Kidney (tissue), 14 donors: ENCODE data around the gene SETD3. TPM values are rescaled to one million over a fixed set of nuclear protein-coding genes. Genes with fewer than 3 reads are reported as not detected.
A peak's percentile ranks its signal among the peaks of the same experiment; 100 is the strongest.

ENCODE experiments used
- DNase-seq, 5 donors: peaks; one replicate each; pipeline ENCODE4 v3.0.0-alpha.2; 2013 to 2020
- FAIRE-seq: peaks from 2 replicates; lab custom pipeline; 2012; peaks lifted over from hg19 to GRCh38; lab: Jason Lieb, UNC
- H3K27ac ChIP-seq, 2 donors: one replicate each; pipeline ENCODE4 v1.7.0; 2013; ENCODE audit warnings: low read depth in 2 of 2, low read length in 2 of 2, inconsistent platforms in 1 of 2
- H3K27me3 ChIP-seq: one replicate; pipeline ENCODE4 v1.7.1; 2013; ENCODE audit warnings: low read length, inconsistent platforms; ENCODE audit not compliant: control insufficient read depth, insufficient read depth
- H3K36me3 ChIP-seq, 3 donors: one replicate each; pipeline versions ENCODE4 v1.7.0 to v1.7.1; 2013; ENCODE audit warnings: low read length in 3 of 3, control low read depth in 1 of 3, inconsistent platforms in 1 of 3; ENCODE audit not compliant: insufficient read depth in 3 of 3, control insufficient read depth in 2 of 3
- H3K4me1 ChIP-seq, 3 donors: one replicate each; pipeline versions ENCODE4 v1.7.0 to v1.7.1; 2013; ENCODE audit warnings: low read length in 3 of 3, inconsistent platforms in 1 of 3, low read depth in 1 of 3; ENCODE audit not compliant: control insufficient read depth in 2 of 3, insufficient read depth in 2 of 3
- H3K4me3 ChIP-seq, 3 donors: one replicate each; pipeline versions ENCODE4 v1.7.0 to v1.8.1; 2013; ENCODE audit warnings: low read length in 3 of 3, control low read depth in 1 of 3, inconsistent platforms in 1 of 3
- H3K9ac ChIP-seq, 3 donors: one replicate each; pipeline versions ENCODE4 v1.7.0 to v1.7.1; 2013; ENCODE audit warnings: low read length in 3 of 3, control low read depth in 1 of 3, inconsistent platforms in 1 of 3
- H3K9me3 ChIP-seq, 3 donors: one replicate each; pipeline versions ENCODE4 v1.7.0 to v1.7.1; 2013; ENCODE audit warnings: low read length in 3 of 3, control low read depth in 1 of 3, inconsistent platforms in 1 of 3; ENCODE audit not compliant: control insufficient read depth in 2 of 3, insufficient read depth in 1 of 3
- intact Hi-C: fragments of 100-400 bp; cut with DNase I; formaldehyde crosslinking; loops from one replicate; pipeline ENCODE4 v1.11.1; 2022
- polyA plus RNA-seq: library from polyadenylated mRNA; stranded (reverse); fragments of 350-450 nt; fragmentation: Illumina TruSeq; extraction: RNeasy Lipid Tissue Mini Kit (QIAGEN cat#74804); gene quantifications from one replicate; pipeline ENCODE4 v1.2.3, GENCODE V29; 2014; ENCODE audit warnings: low read depth, low replicate concordance; ENCODE audit not compliant: insufficient read depth
- total RNA-seq: library from RNA; stranded (reverse); fragmentation: NEBNext Ultra II Directional; extraction: Animal tissue kit (Norgen Biotek cat#: 25700); gene quantifications from one replicate; pipeline ENCODE4 v1.2.1, GENCODE V29; 2021
- TF ChIP-seq, protein P1 (sequence below): IDR thresholded peaks from 3 replicates; pipeline ENCODE4 v1.5.1; 2012; ENCODE audit warnings: mild to moderate bottlenecking, moderate library complexity, borderline replicate concordance; ENCODE audit not compliant: insufficient read depth; ENCODE audit errors: extremely low read depth
- donor health status: control.
- donor health status: control.
- donor health status: control.
- donor health status: control.
- donor health status: control.
- donor health status: DM: yes; HTN: yes; CAD: no.
- donor health status: Normal renal cell carcinoma (clear cell type).

SETD3 gene
- total and polyA plus RNA-seq, 2 donors from 2014 or later, result 74.0 to 85.6 TPM

DNA sequence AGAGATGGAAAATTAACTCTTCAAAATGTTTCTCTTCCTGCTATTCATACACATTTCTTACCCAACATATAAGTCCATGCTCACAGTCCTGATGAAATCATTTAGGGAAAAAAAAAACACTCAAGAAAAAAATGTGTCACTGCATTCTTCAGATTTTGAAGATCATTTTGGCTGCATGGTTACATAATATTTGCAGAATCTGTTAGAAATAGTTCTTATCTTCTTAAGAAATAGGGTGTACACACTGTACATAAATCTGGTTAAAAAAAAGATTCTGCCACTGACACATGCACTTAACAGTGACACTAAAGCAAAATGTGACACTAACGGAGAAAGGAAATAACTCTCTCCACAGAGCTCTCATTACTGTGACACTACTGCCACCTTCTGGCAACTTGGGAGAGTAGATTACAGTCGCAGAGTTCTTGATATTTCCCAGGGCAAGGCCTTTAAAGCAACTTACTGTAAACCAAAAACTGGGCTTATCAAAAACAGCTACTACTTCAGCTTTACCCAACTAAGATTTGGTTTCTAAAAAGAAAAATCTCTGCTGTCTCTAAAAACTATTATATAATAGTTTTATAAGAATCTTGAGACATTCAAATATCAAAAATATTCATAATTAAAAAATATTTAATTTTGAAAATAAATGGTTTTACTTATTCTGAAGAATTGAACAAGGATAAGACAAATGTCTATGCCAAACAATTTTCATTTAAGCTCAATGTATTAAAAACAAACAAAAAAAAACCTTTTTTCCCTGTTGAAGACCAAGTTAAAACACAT, 65.0 kb downstream of the SETD3 start:
- Histone ChIP-seq H3K27ac (no peak overlapping the region), H3K4me1 (no peaks in the 10 kb centered on the region), H3K4me3 (no peak overlapping the region), H3K36me3 (peaks cover 0 to 13% (median 4%) of the 10 kb centered on the region in 3 donors), H3K9me3 (no peaks in the 10 kb centered on the region), H3K9ac (no peak overlapping the region), H3K27me3 (no peaks in the 10 kb centered on the region)
- FAIRE-seq (peak; percentile 93), DNase-seq (peak in 4 of 5 donors; percentile 77 to 97 (median 88))
- TF ChIP-seq, protein P1, sequence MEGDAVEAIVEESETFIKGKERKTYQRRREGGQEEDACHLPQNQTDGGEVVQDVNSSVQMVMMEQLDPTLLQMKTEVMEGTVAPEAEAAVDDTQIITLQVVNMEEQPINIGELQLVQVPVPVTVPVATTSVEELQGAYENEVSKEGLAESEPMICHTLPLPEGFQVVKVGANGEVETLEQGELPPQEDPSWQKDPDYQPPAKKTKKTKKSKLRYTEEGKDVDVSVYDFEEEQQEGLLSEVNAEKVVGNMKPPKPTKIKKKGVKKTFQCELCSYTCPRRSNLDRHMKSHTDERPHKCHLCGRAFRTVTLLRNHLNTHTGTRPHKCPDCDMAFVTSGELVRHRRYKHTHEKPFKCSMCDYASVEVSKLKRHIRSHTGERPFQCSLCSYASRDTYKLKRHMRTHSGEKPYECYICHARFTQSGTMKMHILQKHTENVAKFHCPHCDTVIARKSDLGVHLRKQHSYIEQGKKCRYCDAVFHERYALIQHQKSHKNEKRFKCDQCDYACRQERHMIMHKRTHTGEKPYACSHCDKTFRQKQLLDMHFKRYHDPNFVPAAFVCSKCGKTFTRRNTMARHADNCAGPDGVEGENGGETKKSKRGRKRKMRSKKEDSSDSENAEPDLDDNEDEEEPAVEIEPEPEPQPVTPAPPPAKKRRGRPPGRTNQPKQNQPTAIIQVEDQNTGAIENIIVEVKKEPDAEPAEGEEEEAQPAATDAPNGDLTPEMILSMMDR, result peak; percentile 80
- intact Hi-C loops, result no loop called here

DNA sequence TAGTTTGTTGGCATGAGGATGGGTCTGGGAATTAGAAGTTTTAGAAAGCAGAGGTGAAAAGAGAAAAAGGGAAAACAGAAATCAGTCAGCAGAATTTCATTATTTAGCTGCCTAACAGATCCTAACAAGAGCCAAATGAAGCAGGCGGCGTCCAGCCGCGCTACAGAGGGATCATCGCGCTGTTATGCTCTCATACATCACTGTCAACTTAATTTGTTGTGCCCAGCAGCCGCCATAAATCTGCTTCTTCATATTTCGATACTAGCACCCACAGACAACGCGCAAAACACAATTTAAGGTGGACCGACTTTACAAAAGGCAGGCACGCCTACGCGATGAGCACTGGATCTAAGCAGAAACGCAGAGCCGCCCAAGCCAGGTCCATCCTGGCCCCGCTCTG, 66.7 kb downstream of the SETD3 start:
- no peak for DNase-seq
- H3K4me3 ChIP-seq, result no peak overlapping the region
- H3K4me1 ChIP-seq, result no peaks in the 10 kb centered on the region
- no peak for FAIRE-seq
- peaks cover 0 to 13% (median 9%) of the 10 kb centered on the region in 3 donors for H3K36me3 ChIP-seq
- intact Hi-C loops, result no loop called here
- TF ChIP-seq, protein P1, result no peak
- no peaks in the 10 kb centered on the region for H3K27me3 ChIP-seq
- H3K9ac ChIP-seq, result no peak overlapping the region
- no peaks in the 10 kb centered on the region for H3K9me3 ChIP-seq
- no peak overlapping the region for H3K27ac ChIP-seq

DNA sequence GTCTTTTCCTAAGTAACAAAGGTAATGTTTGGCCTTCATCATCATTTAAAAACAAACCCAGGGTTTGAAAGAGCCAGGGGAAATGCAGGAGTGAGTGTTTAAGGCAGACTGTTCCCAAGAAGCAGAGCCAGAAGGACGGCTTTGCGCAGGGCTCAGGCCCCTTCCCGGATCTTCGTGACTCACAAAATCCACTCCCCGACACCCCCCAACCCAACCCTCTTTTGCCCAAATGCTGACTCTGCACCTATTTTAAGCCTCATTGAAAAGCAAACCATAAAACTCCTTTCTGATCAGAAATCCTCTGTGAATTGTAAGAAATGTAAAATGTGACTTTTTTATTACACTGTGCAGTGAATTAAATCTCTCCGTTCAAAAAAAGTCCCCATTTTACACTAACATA, 67.5 kb downstream of the SETD3 start:
- FAIRE-seq (no peak), DNase-seq (no peak)
- H3K4me1 ChIP-seq, result no peaks in the 10 kb centered on the region
- no peak overlapping the region for H3K4me3 ChIP-seq
- no peaks in the 10 kb centered on the region for H3K9me3 ChIP-seq
- intact Hi-C loops, result no loop called here
- H3K36me3 ChIP-seq, result peaks cover 0 to 13% (median 8%) of the 10 kb centered on the region in 3 donors
- TF ChIP-seq, protein P1, result no peak
- H3K27me3 ChIP-seq, result no peaks in the 10 kb centered on the region
- H3K27ac ChIP-seq, result no peak overlapping the region
- H3K9ac ChIP-seq, result no peak overlapping the region
